PFSK-1 (cell line): ENCODE data around the gene MPO.

ENCODE experiments used
- FOXP2 ChIP-seq: optimal IDR thresholded peaks from 2 replicates; pipeline ENCODE3; 2011; ENCODE audit warnings: borderline replicate concordance, control low read depth, inconsistent platforms; ENCODE audit not compliant: insufficient read depth; ENCODE audit errors: extremely low read length, extremely low read depth
- POLR2AphosphoS5 ChIP-seq: IDR thresholded peaks from 2 replicates; pipeline ENCODE4 v1.6.1; 2012; ENCODE audit warnings: low read depth, mild to moderate bottlenecking, control low read depth, low read length, moderate library complexity
- REST ChIP-seq, 2 experiments: IDR thresholded peaks; 2 replicates each; pipeline versions ENCODE4 v1.6.1 to v1.8.0; 2011 to 2012; ENCODE audit warnings: low read depth in 2 of 2, low read length in 2 of 2, control low read depth in 1 of 2, inconsistent platforms in 1 of 2, mild to moderate bottlenecking in 1 of 2, moderate library complexity in 1 of 2; ENCODE audit not compliant: insufficient read depth in 1 of 2
- SIN3A ChIP-seq: IDR thresholded peaks from 2 replicates; pipeline ENCODE4 v1.6.1; 2012; ENCODE audit warnings: mild to moderate bottlenecking, low read length, moderate library complexity, borderline replicate concordance; ENCODE audit not compliant: insufficient read depth
- TAF1 ChIP-seq: IDR thresholded peaks from 2 replicates; pipeline ENCODE4 v1.6.1; 2012; ENCODE audit warnings: low read length, control low read depth, borderline replicate concordance; ENCODE audit not compliant: insufficient read depth

Gene MPO

GRCh38 chr17:58276423-58276822 lies 4.3 kb downstream of the MPO start:
- TF ChIP-seq SIN3A = no peak
- no peak for TF ChIP-seq TAF1
- no peak for TF ChIP-seq FOXP2
- TF ChIP-seq REST (IDR thresholded peaks at IDR 0.05; ENCODE audit: insufficient read depth in 1 of 2, low read depth in 2 of 2, low read length in 2 of 2) = no peak
- TF ChIP-seq POLR2AphosphoS5 = no peak

GRCh38 chr17:58275417-58275816 lies 5.3 kb downstream of the MPO start:
- TF ChIP-seq SIN3A (no peak), POLR2AphosphoS5 (no peak), FOXP2 (no peak), REST (IDR thresholded peaks at IDR 0.05; ENCODE audit: insufficient read depth in 1 of 2, low read depth in 2 of 2, low read length in 2 of 2) (no peak), TAF1 (no peak)

- TF ChIP-seq TAF1 = no peak
- TF ChIP-seq FOXP2 = no peak
- no peak for TF ChIP-seq SIN3A
- TF ChIP-seq POLR2AphosphoS5 = no peak
- no peak for TF ChIP-seq REST (IDR thresholded peaks at IDR 0.05; ENCODE audit: insufficient read depth in 1 of 2, low read depth in 2 of 2, low read length in 2 of 2)
Observed at GRCh38 chr17:58273453-58274104, 7.2 kb downstream of the MPO start.

GRCh38 chr17:58272367-58273280 lies 8.1 kb downstream of the MPO start:
- TF ChIP-seq SIN3A (no peak), TAF1 (no peak), POLR2AphosphoS5 (no peak), FOXP2 (no peak), REST (IDR thresholded peaks at IDR 0.05; ENCODE audit: insufficient read depth in 1 of 2, low read depth in 2 of 2, low read length in 2 of 2) (no peak)
